ENCODE measurements around the gene FOXP1.

Gene FOXP1

DNA sequence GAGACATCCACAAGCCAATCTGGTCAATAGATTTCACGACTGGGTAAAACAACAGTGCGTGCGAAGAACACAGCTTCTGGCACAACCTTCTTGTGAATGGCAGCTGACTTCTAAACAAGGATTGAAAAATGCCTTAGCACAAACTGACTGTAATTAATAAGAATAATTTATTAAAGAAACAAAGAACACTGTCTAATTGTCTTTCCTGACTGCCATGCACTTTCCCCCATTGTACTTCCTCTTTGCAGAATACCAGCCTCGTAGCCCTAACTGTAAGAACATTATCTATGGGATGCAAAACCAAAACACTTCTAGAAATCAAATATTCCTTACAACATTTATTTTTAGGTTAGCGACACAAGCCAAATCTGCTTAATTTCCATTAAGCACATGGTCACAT lies 6.5 kb downstream of the FOXP1 start:
- ChIA-PET POLR2A (no interaction called here), CTCF (no interaction called here)
- TF ChIP-seq L3MBTL2 (conservative IDR thresholded peaks at IDR 0.05): no peak
- no peak for TF ChIP-seq CTBP1 (IDR thresholded peaks at IDR 0.05; ENCODE audit: borderline replicate concordance)
- no peak for TF ChIP-seq HDGF (IDR thresholded peaks at IDR 0.05; ENCODE audit: borderline replicate concordance)
- no peak for TF ChIP-seq FOXK2 (IDR thresholded peaks at IDR 0.05)
- TF ChIP-seq TARDBP (IDR thresholded peaks at IDR 0.05): no peak
- TF ChIP-seq ZNF384 (IDR thresholded peaks at IDR 0.05): no peak
- TF ChIP-seq LEF1 (IDR thresholded peaks at IDR 0.05; ENCODE audit: borderline replicate concordance): no peak
- no peak for DNase-seq (ENCODE audit: extremely low spot score)

DNA sequence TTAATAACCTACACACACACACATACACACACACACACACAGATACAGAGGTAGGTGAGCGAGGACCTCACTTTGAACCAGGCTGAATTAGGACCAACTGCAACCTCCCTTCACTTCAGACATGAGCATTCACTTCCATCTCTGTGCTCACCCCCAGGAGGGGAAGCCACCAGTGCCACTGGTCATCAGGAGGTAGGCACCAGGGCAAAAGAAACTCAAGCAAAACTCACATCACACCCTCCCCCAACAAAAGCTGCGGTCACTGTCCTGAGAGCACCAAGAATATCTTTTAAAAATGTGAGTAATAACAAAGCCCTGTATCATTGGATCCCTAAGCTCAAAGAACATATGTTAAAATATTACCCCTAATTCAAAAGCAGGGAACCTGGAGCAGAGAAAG lies 8.1 kb downstream of the FOXP1 start:
- POLR2A ChIA-PET: interaction anchor here (1.1 kb wide), 1 partner anchor 64 kb away, joined by 3 read pairs; no protein-coding TSS in a partner anchor
- TF ChIP-seq ZNF384 (IDR thresholded peaks at IDR 0.05) (no peak), ELF4 (IDR thresholded peaks at IDR 0.05) (no peak), L3MBTL2 (conservative IDR thresholded peaks at IDR 0.05) (no peak), TARDBP (IDR thresholded peaks at IDR 0.05) (no peak), SP1 (IDR thresholded peaks at IDR 0.05) (no peak), BHLHE40 (IDR thresholded peaks at IDR 0.05; ENCODE audit: borderline replicate concordance) (no peak), LEF1 (IDR thresholded peaks at IDR 0.05; ENCODE audit: borderline replicate concordance) (no peak), FOXM1 (IDR thresholded peaks at IDR 0.05; ENCODE audit: borderline replicate concordance) (no peak), CTBP1 (IDR thresholded peaks at IDR 0.05; ENCODE audit: borderline replicate concordance) (no peak), NFRKB (IDR thresholded peaks at IDR 0.05) (no peak), FOXK2 (IDR thresholded peaks at IDR 0.05) (no peak), SUZ12 (IDR thresholded peaks at IDR 0.05) (no peak), ARNT (IDR thresholded peaks at IDR 0.05) (no peak), FOXA1 (IDR thresholded peaks at IDR 0.05) (no peak), HDGF (IDR thresholded peaks at IDR 0.05; ENCODE audit: borderline replicate concordance) (no peak)
- TF ChIP-seq, protein P1, sequence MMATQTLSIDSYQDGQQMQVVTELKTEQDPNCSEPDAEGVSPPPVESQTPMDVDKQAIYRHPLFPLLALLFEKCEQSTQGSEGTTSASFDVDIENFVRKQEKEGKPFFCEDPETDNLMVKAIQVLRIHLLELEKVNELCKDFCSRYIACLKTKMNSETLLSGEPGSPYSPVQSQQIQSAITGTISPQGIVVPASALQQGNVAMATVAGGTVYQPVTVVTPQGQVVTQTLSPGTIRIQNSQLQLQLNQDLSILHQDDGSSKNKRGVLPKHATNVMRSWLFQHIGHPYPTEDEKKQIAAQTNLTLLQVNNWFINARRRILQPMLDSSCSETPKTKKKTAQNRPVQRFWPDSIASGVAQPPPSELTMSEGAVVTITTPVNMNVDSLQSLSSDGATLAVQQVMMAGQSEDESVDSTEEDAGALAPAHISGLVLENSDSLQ (IDR thresholded peaks at IDR 0.05): no peak
- DNase-seq (ENCODE audit: extremely low spot score): no peak
- CTCF ChIA-PET: no interaction called here

DNA sequence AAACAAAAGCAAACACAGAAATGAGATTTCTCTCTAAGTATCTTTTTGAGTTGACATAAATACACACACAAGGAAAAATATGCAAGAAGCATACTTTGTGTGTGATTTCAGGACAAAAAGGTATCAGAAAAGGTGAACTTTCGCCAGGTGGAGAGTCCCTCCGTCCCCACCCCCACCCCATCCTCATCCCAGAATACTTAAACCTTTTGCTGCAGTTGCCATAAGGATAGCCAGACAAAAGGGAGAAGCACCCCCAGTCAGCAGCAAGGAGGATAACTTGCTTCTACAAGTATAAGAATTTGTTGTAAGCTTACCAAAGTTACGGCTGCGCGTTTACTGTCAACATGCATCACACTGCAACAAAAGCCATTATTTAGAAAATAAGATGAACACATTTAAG lies 10.3 kb downstream of the FOXP1 start:
- POLR2A ChIA-PET: no interaction called here
- TF ChIP-seq CTBP1 (IDR thresholded peaks at IDR 0.05; ENCODE audit: borderline replicate concordance): no peak
- no peak for TF ChIP-seq TARDBP (IDR thresholded peaks at IDR 0.05)
- no peak for TF ChIP-seq L3MBTL2 (conservative IDR thresholded peaks at IDR 0.05)
- no peak for TF ChIP-seq FOXM1 (IDR thresholded peaks at IDR 0.05; ENCODE audit: borderline replicate concordance)
- no peak for TF ChIP-seq FOXK2 (IDR thresholded peaks at IDR 0.05)
- TF ChIP-seq HDGF (IDR thresholded peaks at IDR 0.05; ENCODE audit: borderline replicate concordance): no peak
- TF ChIP-seq SP1 (IDR thresholded peaks at IDR 0.05): no peak
- TF ChIP-seq, protein P1 (IDR thresholded peaks at IDR 0.05): no peak
- TF ChIP-seq LEF1 (IDR thresholded peaks at IDR 0.05; ENCODE audit: borderline replicate concordance): no peak
- DNase-seq (ENCODE audit: extremely low spot score): no peak
- CTCF ChIA-PET: no interaction called here

DNA sequence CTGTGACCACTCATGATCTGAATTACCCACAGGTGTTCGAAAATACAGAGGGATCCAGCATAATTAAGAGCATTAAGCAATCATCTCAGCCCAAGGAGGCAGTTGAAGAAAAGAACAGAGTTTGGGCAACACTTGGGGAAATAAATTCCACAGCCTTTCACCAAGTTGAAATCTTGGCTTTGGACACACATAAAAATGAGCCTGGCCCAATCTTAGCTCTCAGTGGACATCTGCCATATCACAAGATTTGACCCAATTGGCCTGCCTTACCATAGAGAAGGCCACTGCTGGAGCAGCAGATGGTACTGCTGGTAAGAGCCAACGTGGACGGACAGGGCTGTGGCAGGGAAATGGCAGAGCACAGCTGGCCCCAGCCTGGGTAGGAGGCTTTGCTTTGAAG lies 13.0 kb downstream of the FOXP1 start:
- TF ChIP-seq FOXA1 (IDR thresholded peaks at IDR 0.05): no peak
- TF ChIP-seq SUZ12 (IDR thresholded peaks at IDR 0.05): no peak
- TF ChIP-seq, protein P1 (IDR thresholded peaks at IDR 0.05): no peak
- no peak for TF ChIP-seq ARNT (IDR thresholded peaks at IDR 0.05)
- ChIA-PET POLR2A (no interaction called here), CTCF (no interaction called here)
- DNase-seq (ENCODE audit: extremely low spot score): no peak

DNA sequence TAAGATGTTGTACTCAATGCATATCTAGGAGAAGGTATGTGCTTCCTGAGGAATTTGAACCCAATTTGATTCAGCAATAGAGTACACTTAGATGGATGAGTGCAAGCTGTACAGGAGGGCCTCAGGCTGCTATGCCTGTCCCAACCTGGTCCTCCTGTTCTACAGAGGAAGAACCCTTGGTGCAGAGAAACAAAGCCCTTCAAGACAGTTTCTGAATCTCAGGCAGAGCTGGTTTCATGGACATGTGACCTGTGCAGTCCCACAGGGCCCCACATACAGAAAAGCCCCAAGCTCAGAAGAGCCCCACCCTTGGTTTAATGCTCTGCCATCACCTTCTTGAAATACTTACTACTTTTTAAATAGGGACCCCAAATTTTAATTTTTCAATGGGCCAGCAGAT lies 15.3 kb downstream of the FOXP1 start:
- ChIA-PET POLR2A (no interaction called here), CTCF (no interaction called here)
- no peak for TF ChIP-seq L3MBTL2 (conservative IDR thresholded peaks at IDR 0.05)
- no peak for TF ChIP-seq SP1 (IDR thresholded peaks at IDR 0.05)
- no peak for TF ChIP-seq NFRKB (IDR thresholded peaks at IDR 0.05)
- no peak for TF ChIP-seq ZNF384 (IDR thresholded peaks at IDR 0.05)
- TF ChIP-seq ELF4 (IDR thresholded peaks at IDR 0.05): no peak
- no peak for TF ChIP-seq FOXK2 (IDR thresholded peaks at IDR 0.05)
- no peak for TF ChIP-seq LEF1 (IDR thresholded peaks at IDR 0.05; ENCODE audit: borderline replicate concordance)
- TF ChIP-seq ARNT (IDR thresholded peaks at IDR 0.05): no peak
- no peak for TF ChIP-seq SUZ12 (IDR thresholded peaks at IDR 0.05)
- TF ChIP-seq, protein P1 (IDR thresholded peaks at IDR 0.05): no peak
- TF ChIP-seq CTBP1 (IDR thresholded peaks at IDR 0.05; ENCODE audit: borderline replicate concordance): no peak
- no peak for TF ChIP-seq FOXM1 (IDR thresholded peaks at IDR 0.05; ENCODE audit: borderline replicate concordance)
- no peak for TF ChIP-seq BHLHE40 (IDR thresholded peaks at IDR 0.05; ENCODE audit: borderline replicate concordance)
- no peak for TF ChIP-seq HDGF (IDR thresholded peaks at IDR 0.05; ENCODE audit: borderline replicate concordance)
- TF ChIP-seq TARDBP (IDR thresholded peaks at IDR 0.05): no peak
- no peak for TF ChIP-seq FOXA1 (IDR thresholded peaks at IDR 0.05)
- no peak for DNase-seq (ENCODE audit: extremely low spot score)

DNA sequence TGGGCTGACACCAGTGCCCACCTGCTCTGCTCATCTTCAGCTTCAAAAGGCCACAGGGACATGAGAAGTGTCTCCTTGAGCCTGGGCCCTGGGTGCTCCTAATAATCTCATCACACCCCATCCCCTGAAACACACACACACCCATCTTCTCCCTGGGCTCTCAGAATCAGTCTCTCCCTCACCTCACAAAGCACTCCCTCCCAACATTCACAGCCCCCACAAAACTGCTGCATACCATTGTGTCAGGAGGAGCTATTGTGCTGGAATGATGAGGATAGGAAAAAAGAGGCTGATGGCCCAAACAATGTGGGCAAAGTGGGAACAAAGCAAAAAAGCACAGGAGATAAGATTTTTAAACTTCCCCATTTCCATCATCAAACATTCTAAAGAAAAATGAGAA lies 16.8 kb downstream of the FOXP1 start:
- DNase-seq (ENCODE audit: extremely low spot score): no peak
- no peak for TF ChIP-seq FOXM1 (IDR thresholded peaks at IDR 0.05; ENCODE audit: borderline replicate concordance)
- TF ChIP-seq ELF4 (IDR thresholded peaks at IDR 0.05): no peak
- TF ChIP-seq SUZ12 (IDR thresholded peaks at IDR 0.05): no peak
- TF ChIP-seq FOXK2 (IDR thresholded peaks at IDR 0.05): no peak
- TF ChIP-seq LEF1 (IDR thresholded peaks at IDR 0.05; ENCODE audit: borderline replicate concordance): no peak
- no peak for TF ChIP-seq BHLHE40 (IDR thresholded peaks at IDR 0.05; ENCODE audit: borderline replicate concordance)
- no peak for TF ChIP-seq L3MBTL2 (conservative IDR thresholded peaks at IDR 0.05)
- TF ChIP-seq ARNT (IDR thresholded peaks at IDR 0.05): no peak
- TF ChIP-seq SP1 (IDR thresholded peaks at IDR 0.05): no peak
- no peak for TF ChIP-seq CTBP1 (IDR thresholded peaks at IDR 0.05; ENCODE audit: borderline replicate concordance)
- TF ChIP-seq TARDBP (IDR thresholded peaks at IDR 0.05): no peak
- CTCF ChIA-PET: no interaction called here
- POLR2A ChIA-PET: no interaction called here

Measured in HEK293T (cell line).